ENCODE results near the gene KIAA0753. TPM values are rescaled to one million over a fixed set of nuclear protein-coding genes. Genes with fewer than 3 reads are reported as not detected.

The KIAA0753 gene
- total RNA-seq, 2 donors from 2014 or later = 37.2 to 50.1 TPM

DNA sequence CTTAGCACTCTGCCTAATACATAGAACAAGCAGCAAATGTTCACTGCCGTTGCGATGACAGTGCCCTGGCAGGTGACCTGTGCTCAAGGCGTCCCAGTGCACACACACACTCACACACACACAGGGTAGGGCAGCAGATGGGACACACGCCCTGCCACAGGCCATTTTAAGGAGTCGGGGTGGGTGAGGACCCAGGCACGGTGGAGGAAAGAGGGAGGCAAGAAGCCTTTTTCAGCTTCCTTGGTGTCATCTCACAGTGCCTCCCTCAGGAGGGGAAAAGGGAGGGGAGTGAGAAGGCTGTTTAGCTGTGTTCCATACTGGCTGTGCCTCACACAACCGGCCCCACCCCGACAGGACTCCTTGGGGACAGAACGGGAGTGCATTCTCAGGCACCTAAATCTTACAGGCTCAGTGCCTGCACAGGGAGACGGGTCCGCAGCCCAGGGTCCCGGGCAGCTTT lies 85.6 kb downstream of the KIAA0753 start:
- Mint-ChIP-seq H3K27me3 (ENCODE audit: insufficient read depth) (peaks cover 58% of the 10 kb centered on the region), H3K4me3 (peak overlapping the region; percentile 60), H3K27ac (no peak overlapping the region)

DNA sequence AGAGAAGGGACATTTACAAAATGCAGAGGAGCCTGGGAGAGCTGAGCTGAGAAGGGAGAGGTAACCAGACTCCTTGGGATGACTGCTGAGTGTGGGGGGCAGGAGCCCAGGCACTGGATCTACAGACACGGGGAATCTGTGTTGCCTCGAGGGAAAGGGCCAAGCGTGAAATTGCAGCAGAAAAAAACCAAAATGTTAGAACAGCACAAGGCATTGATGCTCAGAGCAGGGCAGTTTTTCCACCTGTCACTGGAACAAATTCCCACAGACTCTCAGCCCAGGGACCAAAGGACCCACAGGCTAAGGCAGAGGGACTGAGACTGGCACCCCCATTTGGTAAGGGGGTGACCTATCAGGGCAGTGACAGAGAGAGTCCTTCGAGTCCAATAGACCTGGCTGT lies 86.2 kb downstream of the KIAA0753 start:
- Mint-ChIP-seq H3K9me3 (no peaks in the 10 kb centered on the region), H3K36me3 (ENCODE audit: low read depth) (no peaks in the 10 kb centered on the region), H3K4me3 (peak overlapping the region; percentile 60), H3K4me1 (peaks cover 6% of the 10 kb centered on the region), H3K27me3 (ENCODE audit: insufficient read depth) (peaks cover 56% of the 10 kb centered on the region), H3K27ac (no peak overlapping the region)
- Histone ChIP-seq H3K9ac (ENCODE audit: extremely low read depth, low read length, poor library complexity, severe bottlenecking) (no peak overlapping the region), H3K9me3 (ENCODE audit: control insufficient read depth, low read length) (no peaks in the 10 kb centered on the region), H3K27me3 (ENCODE audit: control insufficient read depth, insufficient read depth, low read length, poor library complexity, severe bottlenecking) (peaks cover 48% of the 10 kb centered on the region), H3K36me3 (ENCODE audit: control insufficient read depth, insufficient read depth, low read length) (no peaks in the 10 kb centered on the region), H3K4me3 (ENCODE audit: low read length) (no peak overlapping the region), H3K27ac (ENCODE audit: low read depth, low read length) (no peak overlapping the region), H3K4me1 (ENCODE audit: control insufficient read depth, insufficient read depth, low read length) (no peaks in the 10 kb centered on the region)
- 84 to 85% methylated on average over 3 to 4 of the region's 4 CpGs for WGBS, 2 experiments (ENCODE audit: insufficient coverage in 1 of 2, insufficient read length in 1 of 2)
- no peak for DNase-seq
- TF ChIP-seq, protein P1, sequence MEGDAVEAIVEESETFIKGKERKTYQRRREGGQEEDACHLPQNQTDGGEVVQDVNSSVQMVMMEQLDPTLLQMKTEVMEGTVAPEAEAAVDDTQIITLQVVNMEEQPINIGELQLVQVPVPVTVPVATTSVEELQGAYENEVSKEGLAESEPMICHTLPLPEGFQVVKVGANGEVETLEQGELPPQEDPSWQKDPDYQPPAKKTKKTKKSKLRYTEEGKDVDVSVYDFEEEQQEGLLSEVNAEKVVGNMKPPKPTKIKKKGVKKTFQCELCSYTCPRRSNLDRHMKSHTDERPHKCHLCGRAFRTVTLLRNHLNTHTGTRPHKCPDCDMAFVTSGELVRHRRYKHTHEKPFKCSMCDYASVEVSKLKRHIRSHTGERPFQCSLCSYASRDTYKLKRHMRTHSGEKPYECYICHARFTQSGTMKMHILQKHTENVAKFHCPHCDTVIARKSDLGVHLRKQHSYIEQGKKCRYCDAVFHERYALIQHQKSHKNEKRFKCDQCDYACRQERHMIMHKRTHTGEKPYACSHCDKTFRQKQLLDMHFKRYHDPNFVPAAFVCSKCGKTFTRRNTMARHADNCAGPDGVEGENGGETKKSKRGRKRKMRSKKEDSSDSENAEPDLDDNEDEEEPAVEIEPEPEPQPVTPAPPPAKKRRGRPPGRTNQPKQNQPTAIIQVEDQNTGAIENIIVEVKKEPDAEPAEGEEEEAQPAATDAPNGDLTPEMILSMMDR (conservative IDR thresholded peaks at IDR 0.05) = no peak

More for the DNA sequence above, 85.6 kb downstream of the KIAA0753 start:
- Histone ChIP-seq H3K9ac (ENCODE audit: extremely low read depth, low read length, poor library complexity, severe bottlenecking) (no peak overlapping the region), H3K9me3 (ENCODE audit: control insufficient read depth, low read length) (no peaks in the 10 kb centered on the region), H3K36me3 (ENCODE audit: control insufficient read depth, insufficient read depth, low read length) (no peaks in the 10 kb centered on the region), H3K27me3 (ENCODE audit: control insufficient read depth, insufficient read depth, low read length, poor library complexity, severe bottlenecking) (peaks cover 54% of the 10 kb centered on the region), H3K27ac (ENCODE audit: low read depth, low read length) (no peak overlapping the region), H3K4me3 (ENCODE audit: low read length) (peak overlapping the region; percentile 70), H3K4me1 (ENCODE audit: control insufficient read depth, insufficient read depth, low read length) (no peaks in the 10 kb centered on the region)
- H3K36me3 Mint-ChIP-seq (ENCODE audit: low read depth) = no peaks in the 10 kb centered on the region
- 40 to 41% methylated on average over 5 to 12 of the region's 12 CpGs for WGBS, 2 experiments (ENCODE audit: insufficient coverage in 1 of 2, insufficient read length in 1 of 2)
- DNase-seq = no peak
- peaks cover 6% of the 10 kb centered on the region for H3K4me1 Mint-ChIP-seq
- TF ChIP-seq, protein P1 (conservative IDR thresholded peaks at IDR 0.05) = no peak
- no peaks in the 10 kb centered on the region for H3K9me3 Mint-ChIP-seq

DNA sequence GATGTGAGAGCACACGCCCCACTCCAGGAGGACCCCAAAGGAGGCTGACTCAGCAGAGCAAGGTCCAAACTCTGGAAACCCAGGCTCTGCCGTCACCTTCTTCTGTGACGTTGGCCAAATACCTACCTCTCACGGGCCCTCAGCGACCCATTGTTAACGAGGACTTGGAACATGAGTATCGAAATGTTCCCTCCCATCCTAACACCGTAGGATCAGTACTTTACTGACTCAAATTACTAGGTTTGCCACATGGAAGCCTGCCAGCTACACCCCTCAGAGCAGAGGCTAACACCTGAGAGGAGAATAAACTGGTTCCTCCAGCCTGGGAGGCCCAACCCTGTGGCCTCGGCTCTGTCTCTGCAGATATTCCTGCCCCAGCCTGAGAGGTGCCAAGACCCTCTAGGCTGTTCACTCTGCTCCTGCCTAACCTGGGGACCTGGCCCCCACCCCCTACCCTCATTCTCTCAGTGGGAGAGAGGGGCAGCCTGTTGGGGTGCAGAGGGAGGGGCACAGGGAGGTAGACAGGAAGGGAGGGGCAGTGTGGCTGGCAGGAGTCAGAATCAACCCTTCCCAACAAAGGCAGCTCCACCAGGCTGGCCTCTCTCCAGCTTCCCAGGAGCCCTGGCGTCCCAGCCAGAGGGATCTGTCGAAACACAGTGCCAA lies 88.5 kb downstream of the KIAA0753 start:
- WGBS, 2 experiments (ENCODE audit: insufficient coverage in 1 of 2, insufficient read length in 1 of 2) = 87 to 88% methylated on average over 7 to 11 of the region's 11 CpGs
- no peak for DNase-seq
- H3K27me3 ChIP-seq (ENCODE audit: control insufficient read depth, insufficient read depth, low read length, poor library complexity, severe bottlenecking) = peaks cover 33% of the 10 kb centered on the region
- H3K9me3 ChIP-seq (ENCODE audit: control insufficient read depth, low read length) = no peaks in the 10 kb centered on the region
- Mint-ChIP-seq H3K4me3 (no peak overlapping the region), H3K27ac (no peak overlapping the region), H3K4me1 (peaks cover 6% of the 10 kb centered on the region), H3K9me3 (no peaks in the 10 kb centered on the region), H3K36me3 (ENCODE audit: low read depth) (no peaks in the 10 kb centered on the region), H3K27me3 (ENCODE audit: insufficient read depth) (peaks cover 34% of the 10 kb centered on the region)
- no peak overlapping the region for H3K9ac ChIP-seq (ENCODE audit: extremely low read depth, low read length, poor library complexity, severe bottlenecking)
- H3K4me3 ChIP-seq (ENCODE audit: low read length) = no peak overlapping the region
- no peaks in the 10 kb centered on the region for H3K4me1 ChIP-seq (ENCODE audit: control insufficient read depth, insufficient read depth, low read length)
- H3K27ac ChIP-seq (ENCODE audit: low read depth, low read length) = no peak overlapping the region
- no peaks in the 10 kb centered on the region for H3K36me3 ChIP-seq (ENCODE audit: control insufficient read depth, insufficient read depth, low read length)
- TF ChIP-seq, protein P1 (conservative IDR thresholded peaks at IDR 0.05) = no peak

All from endodermal cell (in vitro differentiated cells).